H1 (cell line): Measurements from ENCODE around the gene SMCHD1. TPM values are rescaled to one million over a fixed set of nuclear protein-coding genes. Genes with fewer than 3 reads are reported as not detected.

ENCODE experiments used
- CTCF ChIA-PET: fragments of 300-600 bp; sonication (Branson Sonifier 250); formaldehyde crosslinking; loops from one replicate; lab custom pipeline; 2021; ENCODE audit not compliant: partially characterized antibody; lab: Charles Lee
- POLR2A ChIA-PET: fragments of 300-600 bp; sonication (Branson Sonifier 250); formaldehyde crosslinking; loops from one replicate; lab custom pipeline; 2021; ENCODE audit warnings: inconsistent platforms; ENCODE audit not compliant: partially characterized antibody; lab: Charles Lee
- DNase-seq, 2 experiments: peaks; one replicate each; pipeline versions ENCODE4 v3.0.0 to v3.0.0-alpha.2; 2010 to 2022; ENCODE audit warnings: low spot score in 2 of 2, low read depth in 1 of 2, mixed read lengths in 1 of 2
- FAIRE-seq: peaks from 2 replicates; lab custom pipeline; 2011; peaks lifted over from hg19 to GRCh38; lab: Jason Lieb, UNC
- H2AFZ ChIP-seq: 2 replicates; pipeline ENCODE4 v1.8.1; 2012; ENCODE audit warnings: low read length, inconsistent platforms
- H2AK5ac ChIP-seq: 2 replicates; pipeline ENCODE4 v1.6.1; 2013; ENCODE audit warnings: low read depth, low read length
- H2BK120ac ChIP-seq: replicated peaks from 2 replicates; pipeline ENCODE3; 2013; ENCODE audit warnings: low read depth, low read length, inconsistent platforms
- H2BK12ac ChIP-seq: 2 replicates; pipeline ENCODE4 v1.6.1; 2013; ENCODE audit warnings: low read depth, low read length
- H2BK15ac ChIP-seq: 2 replicates; pipeline ENCODE4 v1.6.1; 2013; ENCODE audit warnings: low read length
- H2BK20ac ChIP-seq: 2 replicates; pipeline ENCODE4 v1.6.1; 2013; ENCODE audit warnings: low read length
- H2BK5ac ChIP-seq: 2 replicates; pipeline ENCODE4 v1.6.1; 2013; ENCODE audit warnings: low read depth, low read length
- H3K14ac ChIP-seq: 2 replicates; pipeline ENCODE4 v1.6.1; 2013; ENCODE audit warnings: inconsistent platforms; ENCODE audit not compliant: insufficient read length
- H3K18ac ChIP-seq: 2 replicates; pipeline ENCODE4 v1.6.1; 2013; ENCODE audit warnings: low read length; ENCODE audit errors: extremely low read depth
- H3K23ac ChIP-seq: 2 replicates; pipeline ENCODE4 v1.6.1; 2013; ENCODE audit warnings: inconsistent platforms; ENCODE audit not compliant: insufficient read length
- H3K23me2 ChIP-seq: 2 replicates; pipeline ENCODE4 v1.6.1; 2013; ENCODE audit warnings: low read depth, low read length
- H3K27ac ChIP-seq: 2 replicates; pipeline ENCODE4 v1.6.1; 2011; ENCODE audit warnings: low read depth, low read length, inconsistent platforms
- H3K27me3 ChIP-seq, 4 experiments: replicated peaks in 1 of 4; 1 replicate in 1 of 4; 2 replicates in 3 of 4; pipeline versions ENCODE4 v1.6.1 to v1.8.1; 2011 to 2013; ENCODE audit warnings: low read length in 3 of 4, mild to moderate bottlenecking in 3 of 4, inconsistent platforms in 2 of 4, mixed read lengths in 2 of 4, moderate library complexity in 1 of 4; ENCODE audit not compliant: control insufficient read depth in 3 of 4, insufficient read depth in 3 of 4; ENCODE audit errors: extremely low read depth in 1 of 4
- H3K36me3 ChIP-seq, 4 experiments: 2 replicates each; pipeline versions ENCODE4 v1.6.1 to v1.8.1; 2011 to 2013; ENCODE audit warnings: mild to moderate bottlenecking in 4 of 4, low read length in 3 of 4, moderate library complexity in 2 of 4, control low read depth in 1 of 4, inconsistent platforms in 1 of 4; ENCODE audit not compliant: insufficient read depth in 4 of 4, control insufficient read depth in 2 of 4
- H3K4ac ChIP-seq: replicated peaks from 2 replicates; pipeline ENCODE3; 2013; ENCODE audit warnings: low read length, low read depth, mixed read lengths, inconsistent platforms; ENCODE audit not compliant: insufficient read length
- H3K4me1 ChIP-seq, 4 experiments: replicated peaks in 1 of 4; 1 replicate in 1 of 4; 2 replicates in 3 of 4; pipeline versions ENCODE4 v1.6.1 to v1.8.1; 2011 to 2013; ENCODE audit warnings: low read length in 3 of 4, inconsistent platforms in 2 of 4, mixed read lengths in 1 of 4; ENCODE audit not compliant: insufficient read depth in 4 of 4, control insufficient read depth in 3 of 4
- H3K4me2 ChIP-seq, 2 experiments: 2 replicates each; pipeline versions ENCODE4 v1.6.1 to v1.8.1; 2011 to 2013; ENCODE audit warnings: low read depth in 2 of 2, low read length in 2 of 2, control low read depth in 1 of 2, inconsistent platforms in 1 of 2, mild to moderate bottlenecking in 1 of 2; ENCODE audit not compliant: insufficient read depth in 1 of 2
- H3K4me3 ChIP-seq, 4 experiments: fragments of 200-600, 300-600 bp in 1 of 4; sonication (generic), shearing (Covaris generic), sonication (Bioruptor Twin) in 1 of 4; 2 replicates each; pipeline versions ENCODE4 v1.5.1 to v1.8.1; 2011 to 2016; ENCODE audit warnings: low read length in 4 of 4, low read depth in 3 of 4, control low read depth in 2 of 4, inconsistent platforms in 2 of 4, mild to moderate bottlenecking in 2 of 4, mixed read lengths in 1 of 4, moderate library complexity in 1 of 4; ENCODE audit not compliant: insufficient read depth in 2 of 4; ENCODE audit errors: extremely low read depth in 1 of 4
- H3K56ac ChIP-seq: replicated peaks from 2 replicates; pipeline ENCODE3; 2013; ENCODE audit warnings: low read depth, mild to moderate bottlenecking, mixed read lengths, low read length, inconsistent platforms; ENCODE audit not compliant: insufficient read length
- H3K79me1 ChIP-seq: 2 replicates; pipeline ENCODE4 v1.6.1; 2013; ENCODE audit warnings: low read depth, low read length, control low read depth
- H3K79me2 ChIP-seq, 2 experiments: 2 replicates each; pipeline versions ENCODE4 v1.6.1 to v1.8.1; 2012 to 2013; ENCODE audit warnings: low read length in 2 of 2, mild to moderate bottlenecking in 2 of 2, inconsistent platforms in 1 of 2; ENCODE audit not compliant: insufficient read depth in 2 of 2, control insufficient read depth in 1 of 2
- H3K9ac ChIP-seq, 4 experiments: replicated peaks in 1 of 4; 1 replicate in 1 of 4; 2 replicates in 3 of 4; pipeline versions ENCODE4 v1.6.1 to v1.8.1; 2011 to 2013; ENCODE audit warnings: low read depth in 3 of 4, low read length in 3 of 4, control low read depth in 2 of 4, mild to moderate bottlenecking in 2 of 4, moderate library complexity in 2 of 4, inconsistent platforms in 1 of 4; ENCODE audit errors: extremely low read depth in 1 of 4
- H3K9me3 ChIP-seq, 2 experiments: 2 replicates each; pipeline versions ENCODE4 v1.6.1 to v1.8.1; 2012 to 2013; ENCODE audit warnings: mild to moderate bottlenecking in 2 of 2, moderate library complexity in 2 of 2, control low read depth in 1 of 2, inconsistent platforms in 1 of 2, low read depth in 1 of 2, low read length in 1 of 2, mixed read lengths in 1 of 2; ENCODE audit not compliant: insufficient read depth in 2 of 2
- H4K20me1 ChIP-seq, 2 experiments: replicated peaks in 1 of 2; 2 replicates each; pipeline versions ENCODE3 to v1.8.1; 2011 to 2013; ENCODE audit warnings: inconsistent platforms in 2 of 2, low read length in 2 of 2, mild to moderate bottlenecking in 1 of 2; ENCODE audit not compliant: insufficient read depth in 2 of 2, control insufficient read depth in 1 of 2
- H4K5ac ChIP-seq: 2 replicates; pipeline ENCODE4 v1.6.1; 2013; ENCODE audit warnings: low read length, low read depth, mixed read lengths, inconsistent platforms; ENCODE audit not compliant: insufficient read length
- H4K8ac ChIP-seq: 2 replicates; pipeline ENCODE4 v1.8.0; 2013; ENCODE audit warnings: mild to moderate bottlenecking, moderate library complexity, low read length, inconsistent platforms; ENCODE audit not compliant: insufficient read depth; ENCODE audit errors: extremely low read depth
- H4K91ac ChIP-seq: replicated peaks from 2 replicates; pipeline ENCODE3; 2013; ENCODE audit warnings: low read length, mixed read lengths, inconsistent platforms; ENCODE audit not compliant: insufficient read length
- ASH2L ChIP-seq: fragments of 200-600, 300-600 bp; sonication (generic); IDR thresholded peaks from one replicate; pipeline ENCODE4 v1.7.1; 2017; ENCODE audit warnings: low read length
- CBX5 ChIP-seq: fragments of 300-800, 300-1000 bp; sonication (generic); IDR thresholded peaks from 2 replicates; pipeline ENCODE4 v1.7.1; 2016; ENCODE audit warnings: antibody characterized with exemption, low read length, low read depth
- JUN ChIP-seq: IDR thresholded peaks from 2 replicates; pipeline ENCODE4 v1.6.1; 2011; ENCODE audit warnings: low read depth, mild to moderate bottlenecking, improper control_type of control experiment, low read length
- MAFK ChIP-seq: IDR thresholded peaks from 2 replicates; pipeline ENCODE4 v1.6.1; 2012; ENCODE audit warnings: low read depth, mild to moderate bottlenecking, improper control_type of control experiment, low read length
- NANOG ChIP-seq: IDR thresholded peaks from 2 replicates; pipeline ENCODE4 v1.6.1; 2011; ENCODE audit warnings: low read length, low read depth, mild to moderate bottlenecking, inconsistent platforms; ENCODE audit not compliant: insufficient read depth, poor library complexity, severe bottlenecking
- RNF2 ChIP-seq: fragments of 200-900, 300-1000 bp; sonication (generic); IDR thresholded peaks from 2 replicates; pipeline ENCODE4 v1.7.1; 2016; ENCODE audit warnings: borderline replicate concordance, low read depth, mild to moderate bottlenecking, antibody characterized with exemption, low read length; ENCODE audit not compliant: poor library complexity, severe bottlenecking; ENCODE audit errors: missing control alignments
- SIRT6 ChIP-seq: IDR thresholded peaks from one replicate; pipeline ENCODE4 v1.7.1; 2012; ENCODE audit warnings: low read length, inconsistent platforms
- SIX5 ChIP-seq: IDR thresholded peaks from 2 replicates; pipeline ENCODE4 v1.6.1; 2011; ENCODE audit warnings: mild to moderate bottlenecking, low read depth, low read length
- TAF7 ChIP-seq: optimal IDR thresholded peaks from 2 replicates; pipeline ENCODE3; 2011; ENCODE audit warnings: low read depth, mild to moderate bottlenecking, inconsistent platforms, low read length, moderate library complexity, borderline replicate concordance
- ZNF274 ChIP-seq: IDR thresholded peaks from 2 replicates; pipeline ENCODE4 v1.7.0; 2012; ENCODE audit warnings: low read length, borderline replicate concordance; ENCODE audit errors: extremely low read depth
- WGBS, 2 experiments: shearing (Covaris generic) in 1 of 2; methylation state at CpG; one replicate each; pipeline versions ENCODE4 v1.1.6 to v1.1.7; 2013 to 2015; ENCODE audit warnings: low lambda C conversion rate in 2 of 2, mixed read lengths in 2 of 2, inconsistent platforms in 1 of 2, low coverage in 1 of 2, missing lambda C conversion rate in 1 of 2; ENCODE audit not compliant: insufficient replicate concordance in 2 of 2, insufficient coverage in 1 of 2, insufficient read length in 1 of 2; ENCODE audit errors: extremely low coverage in 1 of 2, missing lambda C conversion rate in 1 of 2; 5-methylcytosine and 5-hydroxymethylcytosine counted together
- polyA plus RNA-seq, 7 experiments: library from polyadenylated mRNA; depleted of rRNA in 3 of 7; stranded (reverse) in 5 of 7; unstranded in 2 of 7; fragments of >200 nt in 5 of 7; fragments of 200-250 nt in 2 of 7; gene quantifications; 1 replicate in 5 of 7; 2 replicates in 1 of 7; 4 replicates in 1 of 7; pipeline versions ENCODE4 v1.2.1 to v1.2.3, GENCODE V29; 2011 to 2013; ENCODE audit warnings: missing spikeins in 2 of 7, mixed read lengths in 2 of 7
- total RNA-seq: library from RNA; stranded (reverse); fragmentation: NEBNext Ultra II Directional; extraction: Animal tissue kit (Norgen Biotek cat#: 25700); gene quantifications from 2 replicates; pipeline ENCODE4 v1.2.1, GENCODE V29; 2021
- TF ChIP-seq, protein P1 (sequence below), 3 experiments: IDR thresholded peaks; 1 replicate in 2 of 3; 2 replicates in 1 of 3; pipeline versions ENCODE4 v1.5.1 to v1.6.1; 2011; ENCODE audit warnings: low read length in 3 of 3, mild to moderate bottlenecking in 3 of 3, inconsistent platforms in 2 of 3, low read depth in 1 of 3, moderate library complexity in 1 of 3; ENCODE audit not compliant: insufficient read depth in 1 of 3; ENCODE audit errors: control extremely low read depth in 1 of 3

SMCHD1 gene
- total and polyA plus RNA-seq, 2 of the 8 experiments (the other 6 are each of a cell fraction or from before 2014, with no cell fraction given): 9.3 to 32.0 TPM

DNA sequence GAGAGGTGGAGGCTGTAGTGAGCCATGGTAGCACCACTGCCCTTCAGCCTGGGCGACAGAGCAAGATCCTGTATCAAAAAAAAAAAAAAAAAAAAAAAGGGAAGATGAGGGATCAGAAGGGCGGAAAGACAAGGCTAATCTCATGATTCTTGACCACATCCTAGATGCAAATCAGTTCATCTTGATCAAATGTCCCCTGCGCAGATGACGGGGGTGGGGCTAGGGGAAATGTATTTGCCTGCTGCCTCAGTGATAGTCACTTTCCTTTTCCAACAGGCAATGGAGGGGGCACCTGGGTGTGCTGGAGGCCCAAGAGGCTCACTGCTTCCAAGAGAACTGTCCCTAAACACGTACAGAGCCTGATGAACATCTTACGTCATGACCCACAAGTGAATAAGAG, 187.6 kb downstream of the SMCHD1 start:
- Histone ChIP-seq H4K91ac (no peak overlapping the region), H3K23me2 (peaks cover 14% of the 10 kb centered on the region; the same call in 1 of the 2 replicates), H3K79me1 (no peaks in the 10 kb centered on the region), H3K56ac (no peak overlapping the region), H3K27me3 (peaks cover 3 to 39% (median 34%) of the 10 kb centered on the region in 4 experiments), H2BK12ac (no peak overlapping the region), H3K14ac (no peak overlapping the region), H3K9ac (no peak overlapping the region), H2BK20ac (no peak overlapping the region), H3K27ac (no peak overlapping the region), H3K4me1 (peaks cover 0 to 9% (median 3%) of the 10 kb centered on the region in 4 experiments; a peak in 3 of 7 replicates), H2BK15ac (no peak overlapping the region), H2AFZ (no peak overlapping the region), H2AK5ac (no peak overlapping the region), H3K4me2 (no peak overlapping the region), H3K9me3 (no peaks in the 10 kb centered on the region; a peak in 1 of 4 replicates), H3K23ac (no peak overlapping the region), H2BK120ac (no peak overlapping the region), H3K79me2 (no peaks in the 10 kb centered on the region), H3K18ac (no peak overlapping the region), H4K8ac (no peak overlapping the region), H4K5ac (no peak overlapping the region), H3K36me3 (no peaks in the 10 kb centered on the region), H4K20me1 (peaks cover 0 to 2% of the 10 kb centered on the region in 2 experiments), H2BK5ac (no peak overlapping the region), H3K4me3 (no peak overlapping the region), H3K4ac (no peak overlapping the region)
- ChIA-PET CTCF (no interaction called here), POLR2A (interaction anchor here (2.6 kb wide), 1 partner anchor 187 kb away, joined by 6 read pairs; the partner anchor contains the start of gene SMCHD1)
- FAIRE-seq: no peak
- DNase-seq: no peak
- WGBS, 2 experiments: 80% methylated on average over 6 of the region's 6 CpGs; no CpG with 5 or more reads in 1 of the 2 experiments
- TF ChIP-seq JUN (no peak), SIRT6 (no peak), TAF7 (no peak), ZNF274 (no peak), ASH2L (no peak), CBX5 (no peak), MAFK (no peak), RNF2 (no peak), NANOG (no peak), SIX5 (no peak)
- TF ChIP-seq, protein P1, sequence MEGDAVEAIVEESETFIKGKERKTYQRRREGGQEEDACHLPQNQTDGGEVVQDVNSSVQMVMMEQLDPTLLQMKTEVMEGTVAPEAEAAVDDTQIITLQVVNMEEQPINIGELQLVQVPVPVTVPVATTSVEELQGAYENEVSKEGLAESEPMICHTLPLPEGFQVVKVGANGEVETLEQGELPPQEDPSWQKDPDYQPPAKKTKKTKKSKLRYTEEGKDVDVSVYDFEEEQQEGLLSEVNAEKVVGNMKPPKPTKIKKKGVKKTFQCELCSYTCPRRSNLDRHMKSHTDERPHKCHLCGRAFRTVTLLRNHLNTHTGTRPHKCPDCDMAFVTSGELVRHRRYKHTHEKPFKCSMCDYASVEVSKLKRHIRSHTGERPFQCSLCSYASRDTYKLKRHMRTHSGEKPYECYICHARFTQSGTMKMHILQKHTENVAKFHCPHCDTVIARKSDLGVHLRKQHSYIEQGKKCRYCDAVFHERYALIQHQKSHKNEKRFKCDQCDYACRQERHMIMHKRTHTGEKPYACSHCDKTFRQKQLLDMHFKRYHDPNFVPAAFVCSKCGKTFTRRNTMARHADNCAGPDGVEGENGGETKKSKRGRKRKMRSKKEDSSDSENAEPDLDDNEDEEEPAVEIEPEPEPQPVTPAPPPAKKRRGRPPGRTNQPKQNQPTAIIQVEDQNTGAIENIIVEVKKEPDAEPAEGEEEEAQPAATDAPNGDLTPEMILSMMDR (IDR thresholded peaks at IDR 0.05; ENCODE audit: control extremely low read depth in 1 of 3, insufficient read depth in 1 of 3, low read depth in 1 of 3, low read length in 3 of 3): no peak
